GM18499 (cell line): Measurements from ENCODE around the gene APOA1.

Experiments used
- ATAC-seq: cut with Tn5 transposase; IDR thresholded peaks from one replicate; pipeline ENCODE4 v1.9.1; 2021; ENCODE audit warnings: moderate number of reproducible peaks; ENCODE audit not compliant: insufficient read depth, unreplicated experiment

APOA1 gene

GRCh38 chr11:116792144-116792868 is 45.1 kb downstream of the APOA1 start:
- no peak for ATAC-seq

- no peak for ATAC-seq
These were observed 45.6 kb downstream of the APOA1 start, which contains the start of gene APOA5 for GRCh38 chr11:116791813-116792143. APOA5 (minus strand) TSS chr11:116791879; CDS start chr11:116791860, 19 bp downstream.

GRCh38 chr11:116791002-116791812 is 46.2 kb downstream of the APOA1 start:
- ATAC-seq: no peak

- no peak for ATAC-seq
These were observed 47.0 kb downstream of the APOA1 start for GRCh38 chr11:116790167-116791001.

GRCh38 chr11:116788975-116789374 is 48.4 kb downstream of the APOA1 start:
- ATAC-seq: no peak

GRCh38 chr11:116788534-116788933 is 48.9 kb downstream of the APOA1 start:
- ATAC-seq: no peak

GRCh38 chr11:116787786-116788486 is 49.5 kb downstream of the APOA1 start, which contains the start of gene ZPR1:
ZPR1 (minus strand) TSS chr11:116788023; CDS start chr11:116787990, 33 bp downstream.
- no peak for ATAC-seq

GRCh38 chr11:116787436-116787785 is 50.0 kb downstream of the APOA1 start:
- no peak for ATAC-seq

GRCh38 chr11:116786966-116787365 is 50.5 kb downstream of the APOA1 start:
- no peak for ATAC-seq

GRCh38 chr11:116786326-116786725 is 51.1 kb downstream of the APOA1 start:
- ATAC-seq: no peak
